GM12878 (cell line): ENCODE data around the gene CCDC24. TPM values are rescaled to one million over a fixed set of nuclear protein-coding genes. Genes with fewer than 3 reads are reported as not detected.

ENCODE experiments used
- ATAC-seq: fragments of 200-7000 bp; cut with Tn5 transposase; 3 replicates; pipeline ENCODE4 v1.9.1; 2020; ENCODE audit warnings: mild to moderate bottlenecking, moderate library complexity
- BruUV-seq: library from RNA; stranded (reverse); fragments of 400-500 nt; replicated peaks from 2 replicates; lab custom pipeline; 2021; lab: Mats Ljungman, UMichigan
- CTCF ChIA-PET: fragments of 300-600 bp; sonication (Branson Sonifier 250); formaldehyde crosslinking; extraction: SDS; loops from one replicate; lab custom pipeline; 2021; ENCODE audit warnings: inconsistent platforms; lab: Yijun Ruan, JAX
- POLR2A ChIA-PET: fragments of 350-600 bp; formaldehyde crosslinking; extraction: SDS; loops from one replicate; lab custom pipeline; 2021; ENCODE audit warnings: inconsistent platforms; lab: Charles Lee
- RAD21 ChIA-PET: fragments of 300-600 bp; sonication (Branson Sonifier 250); formaldehyde crosslinking; loops from one replicate; lab custom pipeline; 2023; ENCODE audit warnings: antibody characterized with exemption; ENCODE audit not compliant: unreplicated experiment; lab: Charles Lee
- SMC1A ChIA-PET: fragments of 300-600 bp; sonication (Branson Sonifier 250); formaldehyde crosslinking; loops from one replicate; lab custom pipeline; 2023; ENCODE audit not compliant: unreplicated experiment, uncharacterized antibody; lab: Charles Lee
- DNase-seq: peaks from one replicate; pipeline ENCODE4 v3.0.0-alpha.2; 2011; ENCODE audit warnings: low read depth, low spot score
- FAIRE-seq: peaks from 3 replicates; lab custom pipeline; 2011; peaks lifted over from hg19 to GRCh38; lab: Jason Lieb, UNC
- H2AFZ ChIP-seq: 2 replicates; pipeline ENCODE4 v1.6.0; 2011; ENCODE audit warnings: low read depth, low read length, control low read depth; ENCODE audit not compliant: control insufficient read depth
- H3K27ac ChIP-seq: 2 replicates; pipeline ENCODE4 v1.5.1; 2011; ENCODE audit warnings: control low read depth; ENCODE audit not compliant: control insufficient read depth, insufficient read depth
- H3K27me3 ChIP-seq, 2 experiments: replicated peaks in 1 of 2; 2 replicates each; pipeline versions ENCODE4 v1.6.0 to v1.6.1; 2011; ENCODE audit warnings: low read length in 1 of 2; ENCODE audit not compliant: control insufficient read depth in 2 of 2, insufficient read depth in 2 of 2
- H3K36me3 ChIP-seq, 2 experiments: 2 replicates each; pipeline ENCODE4 v1.5.1; 2011; ENCODE audit warnings: low read length in 1 of 2; ENCODE audit not compliant: control insufficient read depth in 2 of 2, insufficient read depth in 2 of 2
- H3K4me1 ChIP-seq: 2 replicates; pipeline ENCODE4 v1.6.1; 2011; ENCODE audit warnings: mild to moderate bottlenecking, low read length, moderate library complexity, mixed read lengths; ENCODE audit not compliant: control insufficient read depth, insufficient read depth
- H3K4me2 ChIP-seq: 2 replicates; pipeline ENCODE4 v1.6.0; 2011; ENCODE audit warnings: control low read depth; ENCODE audit not compliant: control insufficient read depth, insufficient read depth
- H3K4me3 ChIP-seq: fragments of 200-600 bp; sonication (generic); 2 replicates; pipeline ENCODE4 v1.5.1; 2016
- H3K79me2 ChIP-seq: 2 replicates; pipeline ENCODE4 v1.6.0; 2011; ENCODE audit warnings: low read length; ENCODE audit not compliant: control insufficient read depth, insufficient read depth
- H3K9ac ChIP-seq: 2 replicates; pipeline ENCODE4 v1.8.0; 2011; ENCODE audit warnings: low read length, control low read depth, mixed read lengths; ENCODE audit not compliant: control insufficient read depth, insufficient read depth
- H3K9me3 ChIP-seq: replicated peaks from 3 replicates; pipeline ENCODE4 v1.5.1; 2011; ENCODE audit warnings: mild to moderate bottlenecking, low read length; ENCODE audit not compliant: control insufficient read depth, insufficient read depth
- H4K20me1 ChIP-seq: 2 replicates; pipeline ENCODE4 v1.6.0; 2011; ENCODE audit not compliant: control insufficient read depth, insufficient read depth
- SP1 ChIP-seq: IDR thresholded peaks from one replicate; pipeline ENCODE4 v1.6.1; 2011; ENCODE audit warnings: low read depth, low read length
- SPI1 ChIP-seq: IDR thresholded peaks from 2 replicates; pipeline ENCODE4 v1.6.1; 2011; ENCODE audit warnings: low read depth, mild to moderate bottlenecking, low read length, moderate library complexity, borderline replicate concordance; ENCODE audit not compliant: insufficient read depth
- WGBS: methylation state at CpG from one replicate; pipeline ENCODE4 v1.1.6; 2016; ENCODE audit warnings: low lambda C conversion rate; ENCODE audit not compliant: insufficient replicate concordance, insufficient coverage; ENCODE audit errors: missing lambda C conversion rate; 5-methylcytosine and 5-hydroxymethylcytosine counted together
- in situ Hi-C: fragments of 300-500 bp; cut with MboI; formaldehyde crosslinking; loops from 9 replicates; pipeline ENCODE4 v1.14.3; 2018; ENCODE audit warnings: mixed read lengths
- intact Hi-C: fragments of 100-400 bp; cut with micrococcal nuclease; formaldehyde crosslinking; loops from one replicate; pipeline ENCODE4 v1.14.2; 2022; ENCODE audit not compliant: unreplicated experiment
- polyA plus RNA-seq, 11 experiments: library from polyadenylated mRNA; depleted of rRNA in 4 of 11; unstranded in 6 of 11; stranded (reverse) in 5 of 11; fragments of >200 nt; fragmentation: Nextera tagmentation in 4 of 11; fragmentation: Illumina TruSeq in 1 of 11; extraction: Ambion mirVana in 4 of 11; extraction: Trizol in 1 of 11; gene quantifications; 1 replicate in 1 of 11; 2 replicates in 10 of 11; pipeline versions ENCODE4 v1.2.1 to v1.2.3, GENCODE V29; 2011 to 2016; ENCODE audit warnings: inconsistent platforms in 2 of 11, missing spikeins in 2 of 11, low read depth in 1 of 11
- total RNA-seq, 4 experiments: library from RNA; depleted of rRNA in 3 of 4; stranded (reverse); fragments of >200 nt in 3 of 4; fragmentation: Illumina TruSeq in 1 of 4; extraction: Trizol in 1 of 4; gene quantifications; 2 replicates each; pipeline versions ENCODE4 v1.2.1 to v1.2.3, GENCODE V29; 2013 to 2021
- TF ChIP-seq, protein P1 (sequence below): fragments of 450-650 bp; IDR thresholded peaks from 2 replicates; pipeline ENCODE4 v1.6.1; 2017; ENCODE audit warnings: mild to moderate bottlenecking, moderate library complexity

Gene CCDC24
- total and polyA plus RNA-seq, 10 of the 15 experiments (the other 5 are each of a cell fraction or from before 2014, with no cell fraction given) = 0.18 to 3.1 (median 1.6) TPM; not detected in 1

DNA sequence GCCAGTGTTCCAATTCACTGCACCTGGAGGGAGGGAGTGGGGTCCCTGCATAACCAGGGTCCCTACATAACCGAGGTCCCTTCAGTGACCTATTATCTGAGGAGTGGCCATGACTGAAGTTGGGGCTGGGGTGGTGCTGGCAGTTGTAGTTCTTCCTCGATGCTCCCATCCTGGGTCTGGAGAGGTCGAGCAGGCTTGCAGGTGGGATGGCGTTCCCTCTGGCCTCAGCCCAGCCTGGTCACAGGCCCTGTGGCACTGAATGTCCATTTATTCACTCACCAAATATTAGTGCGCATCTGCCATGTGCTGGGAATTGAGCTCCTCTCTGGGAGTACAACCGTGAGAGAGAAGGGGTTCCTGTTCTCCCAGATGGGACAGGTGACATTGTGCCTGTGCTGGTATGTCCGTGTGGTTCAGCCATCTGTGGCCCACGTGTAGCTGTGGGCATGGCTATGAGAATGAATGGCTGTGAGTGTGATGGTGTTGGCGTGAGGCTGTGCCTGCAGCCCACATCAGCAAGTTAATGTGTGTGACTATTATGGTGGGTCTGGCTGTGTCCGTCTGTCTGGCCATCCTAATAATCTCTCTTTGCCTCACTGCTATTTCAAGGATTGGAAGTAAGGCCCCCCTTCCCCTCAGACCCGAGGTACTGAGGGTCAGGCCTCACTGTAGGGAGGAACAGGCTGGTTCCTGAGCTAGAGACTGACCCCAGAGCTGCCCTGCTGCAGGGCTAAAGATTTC lies 43.7 kb downstream of the CCDC24 start:
- SMC1A ChIA-PET = interaction anchor here (2.1 to 3.4 kb wide), 4 partner anchors 12 to 272 kb away, joined by 5 to 37 read pairs (median 20); no protein-coding TSS in a partner anchor

More for the DNA sequence above, 43.7 kb downstream of the CCDC24 start:
- H3K9ac ChIP-seq = no peak overlapping the region
- no peak for FAIRE-seq
- POLR2A ChIA-PET = no interaction called here
- no peak for DNase-seq
- no peaks in the 10 kb centered on the region for H3K9me3 ChIP-seq
- 32% methylated on average over 11 of the region's 11 CpGs for WGBS
- RAD21 ChIA-PET = interaction anchor here (0.8 to 4.5 kb wide), 6 partner anchors 11 to 272 kb away, joined by 3 to 39 read pairs (median 6); no protein-coding TSS in a partner anchor
- no peak overlapping the region for H3K4me2 ChIP-seq
- H3K4me1 ChIP-seq = no peaks in the 10 kb centered on the region
- H3K79me2 ChIP-seq = no peaks in the 10 kb centered on the region
- no TSS peak for BruUV-seq
- intact Hi-C loops = loop anchor here (5.0 kb wide), 2 partner anchors 43 to 88 kb away; partner anchors contain the start of genes CCDC24 and IPO13
- no peaks in the 10 kb centered on the region for H3K27me3 ChIP-seq
- ATAC-seq = no peak
- H2AFZ ChIP-seq = no peak overlapping the region
- H3K4me3 ChIP-seq = no peak overlapping the region
- no peak overlapping the region for H3K27ac ChIP-seq
- in situ Hi-C loops = loop anchor here (10.0 kb wide), 1 partner anchor 270 kb away; no protein-coding TSS in a partner anchor
- TF ChIP-seq SPI1 (no peak), SP1 (no peak)
- TF ChIP-seq, protein P1, sequence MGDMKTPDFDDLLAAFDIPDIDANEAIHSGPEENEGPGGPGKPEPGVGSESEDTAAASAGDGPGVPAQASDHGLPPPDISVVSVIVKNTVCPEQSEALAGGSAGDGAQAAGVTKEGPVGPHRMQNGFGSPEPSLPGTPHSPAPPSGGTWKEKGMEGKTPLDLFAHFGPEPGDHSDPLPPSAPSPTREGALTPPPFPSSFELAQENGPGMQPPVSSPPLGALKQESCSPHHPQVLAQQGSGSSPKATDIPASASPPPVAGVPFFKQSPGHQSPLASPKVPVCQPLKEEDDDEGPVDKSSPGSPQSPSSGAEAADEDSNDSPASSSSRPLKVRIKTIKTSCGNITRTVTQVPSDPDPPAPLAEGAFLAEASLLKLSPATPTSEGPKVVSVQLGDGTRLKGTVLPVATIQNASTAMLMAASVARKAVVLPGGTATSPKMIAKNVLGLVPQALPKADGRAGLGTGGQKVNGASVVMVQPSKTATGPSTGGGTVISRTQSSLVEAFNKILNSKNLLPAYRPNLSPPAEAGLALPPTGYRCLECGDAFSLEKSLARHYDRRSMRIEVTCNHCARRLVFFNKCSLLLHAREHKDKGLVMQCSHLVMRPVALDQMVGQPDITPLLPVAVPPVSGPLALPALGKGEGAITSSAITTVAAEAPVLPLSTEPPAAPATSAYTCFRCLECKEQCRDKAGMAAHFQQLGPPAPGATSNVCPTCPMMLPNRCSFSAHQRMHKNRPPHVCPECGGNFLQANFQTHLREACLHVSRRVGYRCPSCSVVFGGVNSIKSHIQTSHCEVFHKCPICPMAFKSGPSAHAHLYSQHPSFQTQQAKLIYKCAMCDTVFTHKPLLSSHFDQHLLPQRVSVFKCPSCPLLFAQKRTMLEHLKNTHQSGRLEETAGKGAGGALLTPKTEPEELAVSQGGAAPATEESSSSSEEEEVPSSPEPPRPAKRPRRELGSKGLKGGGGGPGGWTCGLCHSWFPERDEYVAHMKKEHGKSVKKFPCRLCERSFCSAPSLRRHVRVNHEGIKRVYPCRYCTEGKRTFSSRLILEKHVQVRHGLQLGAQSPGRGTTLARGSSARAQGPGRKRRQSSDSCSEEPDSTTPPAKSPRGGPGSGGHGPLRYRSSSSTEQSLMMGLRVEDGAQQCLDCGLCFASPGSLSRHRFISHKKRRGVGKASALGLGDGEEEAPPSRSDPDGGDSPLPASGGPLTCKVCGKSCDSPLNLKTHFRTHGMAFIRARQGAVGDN = no peak
- no peaks in the 10 kb centered on the region for H3K36me3 ChIP-seq
- CTCF ChIA-PET = interaction anchor here (0.8 to 8.9 kb wide), 13 partner anchors 13 to 510 kb away, joined by 3 to 167 read pairs (median 6); partner anchors contain the start of gene DPH2
- no peaks in the 10 kb centered on the region for H4K20me1 ChIP-seq
